Muscle of arm (tissue), 12 donors: ENCODE measurements around the gene PAX6. TPM values are rescaled to one million over a fixed set of nuclear protein-coding genes. Genes with fewer than 3 reads are reported as not detected.
"Not testable (repeated sequence)": the region's sequence is repeated elsewhere in the genome, so short reads cannot be mapped to it uniquely, and the experiment has no call there.

ENCODE experiments used
- DNase-seq: peaks from one replicate; pipeline ENCODE4 v3.0.0-alpha.2; 2013
- polyA plus RNA-seq, 12 donors: library from polyadenylated mRNA; unstranded; fragments of 120-200 nt; gene quantifications; one replicate each; pipeline ENCODE4 v1.2.1, GENCODE V29; 2013; ENCODE audit not compliant: insufficient read length in 12 of 12

Gene PAX6
- polyA plus RNA-seq, 12 donors, result 0.15 to 1.5 (median 0.70) TPM; not detected in 2

- no peak for DNase-seq
Observed at GRCh38 chr11:31768749-31769640, 42.1 kb downstream of the PAX6 start.

GRCh38 chr11:31767685-31768084 is 43.4 kb downstream of the PAX6 start:
- no peak for DNase-seq

- no peak for DNase-seq
Observed at GRCh38 chr11:31767066-31767465, 44.1 kb downstream of the PAX6 start.

GRCh38 chr11:31764766-31765165 is 46.4 kb downstream of the PAX6 start:
- no peak for DNase-seq

- DNase-seq, result no peak
Observed at GRCh38 chr11:31764261-31764660, 46.9 kb downstream of the PAX6 start.

- DNase-seq, result no peak
Observed at GRCh38 chr11:31763296-31763695, 47.8 kb downstream of the PAX6 start.

GRCh38 chr11:31761636-31762035 is 49.5 kb downstream of the PAX6 start:
- no peak for DNase-seq

GRCh38 chr11:31757260-31757835 is 53.8 kb downstream of the PAX6 start:
- DNase-seq, result no peak

- DNase-seq, result no peak
Observed at GRCh38 chr11:31747581-31747980, 63.5 kb downstream of the PAX6 start.

- not testable (repeated sequence) for DNase-seq
Observed at GRCh38 chr11:31740731-31741368, 70.3 kb downstream of the PAX6 start.

- DNase-seq, result no peak
Observed at GRCh38 chr11:31740131-31740530, 71.0 kb downstream of the PAX6 start.
